ENCODE results near the gene LARGE1. TPM values are rescaled to one million over a fixed set of nuclear protein-coding genes. Genes with fewer than 3 reads are reported as not detected.

The LARGE1 gene
- total and polyA plus RNA-seq, 7 donors = 14.9 to 91.6 (median 46.1) TPM

DNA sequence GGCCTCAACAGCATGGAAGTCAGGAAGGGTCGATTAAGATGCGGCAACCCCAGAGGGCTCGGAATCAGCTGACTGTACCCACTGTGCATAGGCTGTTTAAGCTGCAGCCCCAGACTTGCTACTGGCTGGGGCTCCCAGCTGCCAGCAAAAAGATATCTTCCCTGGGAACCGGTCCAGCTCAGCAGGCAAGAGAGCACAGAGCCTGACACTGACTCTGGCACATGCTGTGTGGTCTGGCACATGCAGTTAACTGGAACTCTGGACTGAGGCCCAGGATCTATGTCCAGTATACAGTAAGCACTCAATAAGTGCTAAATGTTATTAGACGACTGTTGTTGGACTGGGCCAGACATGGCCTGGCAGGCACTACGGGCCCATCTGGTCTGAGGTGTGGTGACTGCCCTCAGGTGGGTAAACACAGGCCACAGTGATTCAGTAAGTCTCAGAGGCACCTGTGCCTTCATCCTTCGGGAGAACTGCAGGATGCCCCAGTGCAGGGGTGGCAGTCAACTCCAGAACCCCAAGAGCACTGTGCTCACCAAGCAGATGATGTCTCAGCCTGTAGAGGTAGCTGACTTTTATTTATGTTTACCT lies 87.6 kb downstream of the LARGE1 start:
- DNase-seq (peak; percentile 54 to 78), ATAC-seq (peak; percentile 86 to 89 (median 88))
- no peaks in the 10 kb centered on the region for H3K36me3 ChIP-seq (ENCODE audit: insufficient read depth in 1 of 2, low read depth in 1 of 2)
- peak overlapping the region; percentile 33 for H3K27ac ChIP-seq
- intact Hi-C loops (cut with DNase I) = no loop called here
- H3K9me3 ChIP-seq = no peaks in the 10 kb centered on the region
- TF ChIP-seq, protein P1, sequence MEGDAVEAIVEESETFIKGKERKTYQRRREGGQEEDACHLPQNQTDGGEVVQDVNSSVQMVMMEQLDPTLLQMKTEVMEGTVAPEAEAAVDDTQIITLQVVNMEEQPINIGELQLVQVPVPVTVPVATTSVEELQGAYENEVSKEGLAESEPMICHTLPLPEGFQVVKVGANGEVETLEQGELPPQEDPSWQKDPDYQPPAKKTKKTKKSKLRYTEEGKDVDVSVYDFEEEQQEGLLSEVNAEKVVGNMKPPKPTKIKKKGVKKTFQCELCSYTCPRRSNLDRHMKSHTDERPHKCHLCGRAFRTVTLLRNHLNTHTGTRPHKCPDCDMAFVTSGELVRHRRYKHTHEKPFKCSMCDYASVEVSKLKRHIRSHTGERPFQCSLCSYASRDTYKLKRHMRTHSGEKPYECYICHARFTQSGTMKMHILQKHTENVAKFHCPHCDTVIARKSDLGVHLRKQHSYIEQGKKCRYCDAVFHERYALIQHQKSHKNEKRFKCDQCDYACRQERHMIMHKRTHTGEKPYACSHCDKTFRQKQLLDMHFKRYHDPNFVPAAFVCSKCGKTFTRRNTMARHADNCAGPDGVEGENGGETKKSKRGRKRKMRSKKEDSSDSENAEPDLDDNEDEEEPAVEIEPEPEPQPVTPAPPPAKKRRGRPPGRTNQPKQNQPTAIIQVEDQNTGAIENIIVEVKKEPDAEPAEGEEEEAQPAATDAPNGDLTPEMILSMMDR (IDR thresholded peaks at IDR 0.05) = no peak
- no peaks in the 10 kb centered on the region for H3K27me3 ChIP-seq (ENCODE audit: insufficient read depth in 3 of 3, low read length in 2 of 3)
- 34 to 40% (median 39%) methylated on average over 7 of the region's 7 CpGs for WGBS, 3 donors
- H3K4me1 ChIP-seq = peaks cover 51% of the 10 kb centered on the region
- H3K4me3 ChIP-seq = no peak overlapping the region

DNA sequence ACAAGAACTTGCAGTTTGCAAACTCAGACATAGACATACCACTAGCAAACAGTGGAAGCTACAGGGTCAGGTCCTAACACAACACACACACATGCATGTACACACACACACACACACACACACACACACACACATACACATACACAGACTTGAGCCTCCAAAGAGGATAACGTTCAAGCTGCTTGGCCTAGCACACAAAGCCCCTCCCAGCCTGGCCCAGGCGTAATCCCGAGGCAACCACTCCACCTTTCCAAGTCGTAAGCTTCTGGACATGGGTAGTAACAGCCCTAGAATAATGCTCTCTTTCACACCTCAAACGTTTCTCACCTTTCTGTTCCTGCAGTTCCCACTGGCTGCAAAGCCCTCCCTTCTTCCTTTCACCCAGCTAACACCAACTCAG lies 88.6 kb downstream of the LARGE1 start:
- intact Hi-C loops (cut with DNase I) = no loop called here
- Histone ChIP-seq H3K36me3 (ENCODE audit: insufficient read depth in 1 of 2, low read depth in 1 of 2) (no peaks in the 10 kb centered on the region), H3K4me3 (no peak overlapping the region), H3K9me3 (no peaks in the 10 kb centered on the region), H3K27ac (no peak overlapping the region), H3K27me3 (ENCODE audit: insufficient read depth in 3 of 3, low read length in 2 of 3) (no peaks in the 10 kb centered on the region), H3K4me1 (peaks cover 43% of the 10 kb centered on the region)
- WGBS, 3 donors = 49 to 78% (median 58%) methylated on average over 5 of the region's 5 CpGs
- DNase-seq = no peak
- TF ChIP-seq, protein P1 (IDR thresholded peaks at IDR 0.05) = no peak
- ATAC-seq = no peak

DNA sequence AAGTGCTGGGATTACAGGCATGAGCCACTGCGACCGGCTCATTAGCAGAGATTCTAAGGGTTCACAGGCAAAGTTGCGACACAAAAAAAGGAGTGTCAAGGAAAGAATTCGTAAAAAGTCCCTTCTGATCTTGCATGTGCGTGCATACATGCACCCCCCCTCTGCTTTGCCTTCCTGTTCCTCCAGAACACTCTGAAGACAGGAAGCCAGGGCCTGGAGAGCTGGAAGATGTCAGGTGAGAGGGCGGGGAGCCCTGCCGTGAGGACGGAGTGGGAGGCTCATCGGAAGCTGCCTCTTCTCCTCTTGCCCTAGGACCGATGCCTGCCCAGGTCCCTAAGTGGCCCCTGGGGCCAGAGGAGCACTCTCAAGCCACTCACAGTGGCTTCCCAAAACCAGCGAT lies 89.1 kb downstream of the LARGE1 start:
- DNase-seq (no peak), ATAC-seq (no peak)
- H3K9me3 ChIP-seq = no peaks in the 10 kb centered on the region
- WGBS, 3 donors = 74 to 83% (median 75%) methylated on average over 11 of the region's 11 CpGs
- H3K27ac ChIP-seq = no peak overlapping the region
- no peaks in the 10 kb centered on the region for H3K36me3 ChIP-seq (ENCODE audit: insufficient read depth in 1 of 2, low read depth in 1 of 2)
- no peaks in the 10 kb centered on the region for H3K27me3 ChIP-seq (ENCODE audit: insufficient read depth in 3 of 3, low read length in 2 of 3)
- intact Hi-C loops (cut with DNase I) = no loop called here
- H3K4me1 ChIP-seq = peaks cover 43% of the 10 kb centered on the region
- TF ChIP-seq, protein P1 (IDR thresholded peaks at IDR 0.05) = no peak
- H3K4me3 ChIP-seq = no peak overlapping the region

DNA sequence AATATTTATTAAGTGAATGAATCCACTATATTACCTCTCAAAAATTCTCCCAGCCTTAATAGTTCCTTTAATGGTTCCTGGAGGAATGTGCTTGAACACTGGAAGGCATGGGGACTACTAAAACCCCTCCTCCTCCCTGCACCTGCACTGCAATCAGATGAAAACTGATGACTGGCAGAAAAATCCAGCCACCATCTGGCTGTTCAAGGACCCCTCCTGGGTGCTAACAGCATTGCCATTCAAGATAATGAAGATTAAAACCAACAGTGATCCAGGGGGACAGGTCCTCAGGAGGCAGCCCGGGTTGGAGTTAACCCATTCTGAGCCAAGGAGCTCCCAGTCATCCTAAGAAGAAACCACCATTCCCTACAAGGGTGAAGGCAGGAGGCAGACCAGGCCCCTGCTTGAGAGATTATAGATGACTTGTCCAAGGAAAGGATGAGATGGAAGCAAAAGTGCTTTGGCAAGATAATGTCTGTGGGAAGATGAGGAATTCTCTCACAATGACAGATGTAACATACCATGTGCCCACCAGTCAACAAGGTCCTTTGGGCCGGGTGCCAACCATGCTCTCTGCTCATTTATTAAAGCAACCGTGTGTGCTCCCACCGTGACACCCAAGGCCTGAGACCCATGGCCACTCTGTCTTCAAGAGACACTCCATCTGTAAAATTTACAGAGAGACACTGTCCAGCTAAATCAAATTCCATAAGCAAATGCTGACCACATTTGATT lies 90.6 kb downstream of the LARGE1 start:
- TF ChIP-seq, protein P1 (IDR thresholded peaks at IDR 0.05) = no peak
- peaks cover 43% of the 10 kb centered on the region for H3K4me1 ChIP-seq
- H3K4me3 ChIP-seq = no peak overlapping the region
- H3K27me3 ChIP-seq (ENCODE audit: insufficient read depth in 3 of 3, low read length in 2 of 3) = no peaks in the 10 kb centered on the region
- intact Hi-C loops (cut with DNase I) = no loop called here
- ATAC-seq = no peak
- no peak for DNase-seq
- no peaks in the 10 kb centered on the region for H3K36me3 ChIP-seq (ENCODE audit: insufficient read depth in 1 of 2, low read depth in 1 of 2)
- H3K9me3 ChIP-seq = no peaks in the 10 kb centered on the region
- no peak overlapping the region for H3K27ac ChIP-seq
- 49 to 53% (median 49%) methylated on average over 4 of the region's 4 CpGs for WGBS, 3 donors
